ENCODE data around the gene CGB3. TPM values are rescaled to one million over a fixed set of nuclear protein-coding genes. Genes with fewer than 3 reads are reported as not detected.

The CGB3 gene
- total and polyA plus RNA-seq, 4 donors, result 0.72 to 0.73 TPM; not detected in 2

GRCh38 chr19:48990400-48990799, 33.7 kb downstream of the CGB3 start:
- Histone ChIP-seq H3K4me3 (ENCODE audit: low read depth, low read length) (no peak overlapping the region), H3K9me3 (ENCODE audit: control insufficient read depth, insufficient read depth, low read length) (no peaks in the 10 kb centered on the region), H3K27ac (ENCODE audit: low read depth, low read length) (no peak overlapping the region), H3K36me3 (ENCODE audit: control insufficient read depth, insufficient read depth, low read length) (peaks cover 57% of the 10 kb centered on the region), H3K4me1 (ENCODE audit: control insufficient read depth, insufficient read depth, low read length) (peaks cover 35% of the 10 kb centered on the region), H3K27me3 (ENCODE audit: control insufficient read depth, insufficient read depth, low read length) (no peaks in the 10 kb centered on the region)
- WGBS (ENCODE audit: insufficient coverage), result 84% methylated on average over 4 of the region's 4 CpGs
- DNase-seq (ENCODE audit: low read depth in 4 of 6, low spot score in 6 of 6), result no peak

- Histone ChIP-seq H3K27me3 (ENCODE audit: control insufficient read depth, insufficient read depth, low read length) (no peaks in the 10 kb centered on the region), H3K4me1 (ENCODE audit: control insufficient read depth, insufficient read depth, low read length) (peaks cover 34% of the 10 kb centered on the region), H3K36me3 (ENCODE audit: control insufficient read depth, insufficient read depth, low read length) (peaks cover 63% of the 10 kb centered on the region), H3K4me3 (ENCODE audit: low read depth, low read length) (no peak overlapping the region), H3K9me3 (ENCODE audit: control insufficient read depth, insufficient read depth, low read length) (no peaks in the 10 kb centered on the region), H3K27ac (ENCODE audit: low read depth, low read length) (no peak overlapping the region)
- WGBS (ENCODE audit: insufficient coverage), result 87% methylated on average over 11 of the region's 17 CpGs
- no peak for DNase-seq (ENCODE audit: low read depth in 4 of 6, low spot score in 6 of 6)
These were observed 34.3 kb downstream of the CGB3 start for GRCh38 chr19:48989701-48990291.

GRCh38 chr19:48988860-48989259, 35.3 kb downstream of the CGB3 start:
- WGBS (ENCODE audit: insufficient coverage), result 98% methylated on average over 6 of the region's 9 CpGs
- peaks cover 71% of the 10 kb centered on the region for H3K36me3 ChIP-seq (ENCODE audit: control insufficient read depth, insufficient read depth, low read length)
- H3K27ac ChIP-seq (ENCODE audit: low read depth, low read length), result no peak overlapping the region

GRCh38 chr19:48988286-48988685, 35.8 kb downstream of the CGB3 start:
- Histone ChIP-seq H3K27me3 (ENCODE audit: control insufficient read depth, insufficient read depth, low read length) (no peaks in the 10 kb centered on the region), H3K4me3 (ENCODE audit: low read depth, low read length) (no peak overlapping the region), H3K4me1 (ENCODE audit: control insufficient read depth, insufficient read depth, low read length) (peaks cover 25% of the 10 kb centered on the region), H3K36me3 (ENCODE audit: control insufficient read depth, insufficient read depth, low read length) (peaks cover 72% of the 10 kb centered on the region), H3K9me3 (ENCODE audit: control insufficient read depth, insufficient read depth, low read length) (no peaks in the 10 kb centered on the region), H3K27ac (ENCODE audit: low read depth, low read length) (no peak overlapping the region)
- no peak for DNase-seq (ENCODE audit: low read depth in 4 of 6, low spot score in 6 of 6)
- 91% methylated on average over 4 of the region's 7 CpGs for WGBS (ENCODE audit: insufficient coverage)

More at GRCh38 chr19:48988860-48989259, 35.3 kb downstream of the CGB3 start:
- no peak for DNase-seq (ENCODE audit: low read depth in 4 of 6, low spot score in 6 of 6)
- Histone ChIP-seq H3K4me3 (ENCODE audit: low read depth, low read length) (no peak overlapping the region), H3K27me3 (ENCODE audit: control insufficient read depth, insufficient read depth, low read length) (no peaks in the 10 kb centered on the region), H3K4me1 (ENCODE audit: control insufficient read depth, insufficient read depth, low read length) (peaks cover 25% of the 10 kb centered on the region), H3K9me3 (ENCODE audit: control insufficient read depth, insufficient read depth, low read length) (no peaks in the 10 kb centered on the region)

GRCh38 chr19:48987323-48987722, 36.8 kb downstream of the CGB3 start:
- H3K27me3 ChIP-seq (ENCODE audit: control insufficient read depth, insufficient read depth, low read length), result no peaks in the 10 kb centered on the region
- WGBS (ENCODE audit: insufficient coverage), result 98% methylated on average over 4 of the region's 7 CpGs
- H3K36me3 ChIP-seq (ENCODE audit: control insufficient read depth, insufficient read depth, low read length), result peaks cover 81% of the 10 kb centered on the region
- no peaks in the 10 kb centered on the region for H3K9me3 ChIP-seq (ENCODE audit: control insufficient read depth, insufficient read depth, low read length)
- no peak overlapping the region for H3K27ac ChIP-seq (ENCODE audit: low read depth, low read length)
- DNase-seq (ENCODE audit: low read depth in 4 of 6, low spot score in 6 of 6), result no peak
- H3K4me3 ChIP-seq (ENCODE audit: low read depth, low read length), result no peak overlapping the region
- peaks cover 19% of the 10 kb centered on the region for H3K4me1 ChIP-seq (ENCODE audit: control insufficient read depth, insufficient read depth, low read length)

- H3K4me3 ChIP-seq (ENCODE audit: low read depth, low read length), result no peak overlapping the region
- peaks cover 8% of the 10 kb centered on the region for H3K4me1 ChIP-seq (ENCODE audit: control insufficient read depth, insufficient read depth, low read length)
- DNase-seq (ENCODE audit: low read depth in 4 of 6, low spot score in 6 of 6), result no peak
- H3K36me3 ChIP-seq (ENCODE audit: control insufficient read depth, insufficient read depth, low read length), result peaks cover 90% of the 10 kb centered on the region
- no peaks in the 10 kb centered on the region for H3K27me3 ChIP-seq (ENCODE audit: control insufficient read depth, insufficient read depth, low read length)
- no peaks in the 10 kb centered on the region for H3K9me3 ChIP-seq (ENCODE audit: control insufficient read depth, insufficient read depth, low read length)
- no peak overlapping the region for H3K27ac ChIP-seq (ENCODE audit: low read depth, low read length)
- 85% methylated on average over 1 of the region's 3 CpGs for WGBS (ENCODE audit: insufficient coverage)
These were observed 37.9 kb downstream of the CGB3 start for GRCh38 chr19:48986211-48986610.

- Histone ChIP-seq H3K9me3 (ENCODE audit: control insufficient read depth, insufficient read depth, low read length) (no peaks in the 10 kb centered on the region), H3K4me1 (ENCODE audit: control insufficient read depth, insufficient read depth, low read length) (peaks cover 3% of the 10 kb centered on the region), H3K27me3 (ENCODE audit: control insufficient read depth, insufficient read depth, low read length) (no peaks in the 10 kb centered on the region), H3K36me3 (ENCODE audit: control insufficient read depth, insufficient read depth, low read length) (peaks cover 88% of the 10 kb centered on the region), H3K27ac (ENCODE audit: low read depth, low read length) (no peak overlapping the region), H3K4me3 (ENCODE audit: low read depth, low read length) (no peak overlapping the region)
- no peak for DNase-seq (ENCODE audit: low read depth in 4 of 6, low spot score in 6 of 6)
- WGBS (ENCODE audit: insufficient coverage), result 94% methylated on average over 13 of the region's 13 CpGs
These were observed 38.4 kb downstream of the CGB3 start for GRCh38 chr19:48985711-48986110.

- Histone ChIP-seq H3K36me3 (ENCODE audit: control insufficient read depth, insufficient read depth, low read length) (peaks cover 81% of the 10 kb centered on the region), H3K9me3 (ENCODE audit: control insufficient read depth, insufficient read depth, low read length) (no peaks in the 10 kb centered on the region), H3K4me3 (ENCODE audit: low read depth, low read length) (no peak overlapping the region), H3K27ac (ENCODE audit: low read depth, low read length) (no peak overlapping the region), H3K4me1 (ENCODE audit: control insufficient read depth, insufficient read depth, low read length) (no peaks in the 10 kb centered on the region), H3K27me3 (ENCODE audit: control insufficient read depth, insufficient read depth, low read length) (no peaks in the 10 kb centered on the region)
- DNase-seq (ENCODE audit: low read depth in 4 of 6, low spot score in 6 of 6), result no peak
- WGBS (ENCODE audit: insufficient coverage), result 91% methylated on average over 5 of the region's 9 CpGs
These were observed 41.9 kb downstream of the CGB3 start for GRCh38 chr19:48982280-48982679.

GRCh38 chr19:48977061-48977460, 47.1 kb downstream of the CGB3 start:
- no peak for DNase-seq (ENCODE audit: low read depth in 4 of 6, low spot score in 6 of 6)
- peaks cover 68% of the 10 kb centered on the region for H3K36me3 ChIP-seq (ENCODE audit: control insufficient read depth, insufficient read depth, low read length)
- H3K4me1 ChIP-seq (ENCODE audit: control insufficient read depth, insufficient read depth, low read length), result no peaks in the 10 kb centered on the region
- WGBS (ENCODE audit: insufficient coverage), result no CpG with 5 or more reads among the region's 2 CpGs
- no peak overlapping the region for H3K27ac ChIP-seq (ENCODE audit: low read depth, low read length)
- H3K27me3 ChIP-seq (ENCODE audit: control insufficient read depth, insufficient read depth, low read length), result no peaks in the 10 kb centered on the region
- H3K9me3 ChIP-seq (ENCODE audit: control insufficient read depth, insufficient read depth, low read length), result no peaks in the 10 kb centered on the region
- no peak overlapping the region for H3K4me3 ChIP-seq (ENCODE audit: low read depth, low read length)

Measured in spinal cord (tissue), 10 donors.